Dendritic cell treated with granulocyte-macrophage colony-stimulating factor and Interleukin-4, amounts not matched to agents 40 ng/mL and 50 ng/mL, for 4 days (primary cell): ENCODE measurements around the gene C2orf76.

Source experiments
- H3K27ac Mint-ChIP-seq: one replicate; pipeline ENCODE4 v1.8.0; 2022; ENCODE audit warnings: mild to moderate bottlenecking, mixed read lengths
- H3K27me3 Mint-ChIP-seq: one replicate; pipeline ENCODE4 v1.8.0; 2022; ENCODE audit warnings: mild to moderate bottlenecking, mixed read lengths
- H3K36me3 Mint-ChIP-seq: one replicate; pipeline ENCODE4 v1.8.0; 2022; ENCODE audit warnings: low read depth, mixed read lengths
- H3K4me1 Mint-ChIP-seq: one replicate; pipeline ENCODE4 v1.8.0; 2022; ENCODE audit warnings: low read depth, mixed read lengths
- H3K4me3 Mint-ChIP-seq: one replicate; pipeline ENCODE4 v1.8.0; 2022; ENCODE audit warnings: mild to moderate bottlenecking, moderate library complexity, mixed read lengths
- H3K9me3 Mint-ChIP-seq: one replicate; pipeline ENCODE4 v1.8.0; 2022; ENCODE audit warnings: mixed read lengths
- intact Hi-C: fragments of 100-400 bp; cut with micrococcal nuclease; formaldehyde crosslinking; loops from one replicate; pipeline ENCODE4 v1.15.0; 2022

C2orf76 gene

DNA sequence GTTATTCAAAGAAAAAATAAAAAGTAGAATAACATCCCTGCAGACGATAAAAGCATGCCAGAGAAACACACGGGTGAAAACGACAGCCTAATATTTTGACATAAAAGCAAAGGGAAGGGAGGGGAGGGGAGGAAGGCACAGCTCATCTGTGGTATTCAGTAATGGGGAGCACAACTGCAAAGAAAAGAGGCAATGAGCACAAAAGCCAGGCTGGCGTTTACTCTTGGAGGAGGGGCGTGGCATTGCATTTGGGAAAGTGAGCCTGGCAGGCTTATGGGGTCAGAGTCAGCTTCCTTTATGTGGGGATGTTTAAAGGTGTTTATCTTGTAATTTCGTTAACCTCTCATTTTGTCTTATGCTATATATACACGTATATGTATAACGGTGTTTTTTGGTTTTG, 89.8 kb downstream of the C2orf76 start:
- Mint-ChIP-seq H3K4me3 (no peak overlapping the region), H3K27ac (no peak overlapping the region), H3K4me1 (peaks cover 16% of the 10 kb centered on the region), H3K27me3 (no peaks in the 10 kb centered on the region), H3K36me3 (no peaks in the 10 kb centered on the region), H3K9me3 (no peaks in the 10 kb centered on the region)
- intact Hi-C loops: no loop called here

- Mint-ChIP-seq H3K4me1 (peaks cover 28% of the 10 kb centered on the region), H3K9me3 (no peaks in the 10 kb centered on the region), H3K27me3 (no peaks in the 10 kb centered on the region), H3K4me3 (no peak overlapping the region), H3K36me3 (no peaks in the 10 kb centered on the region), H3K27ac (peak overlapping the region; percentile 1)
- intact Hi-C loops: no loop called here
Measured at GRCh38 chr2:119267604-119268003, 99.0 kb downstream of the C2orf76 start.

- Mint-ChIP-seq H3K27me3 (no peaks in the 10 kb centered on the region), H3K9me3 (no peaks in the 10 kb centered on the region), H3K27ac (no peak overlapping the region), H3K4me3 (no peak overlapping the region), H3K36me3 (no peaks in the 10 kb centered on the region), H3K4me1 (peaks cover 28% of the 10 kb centered on the region)
- intact Hi-C loops: no loop called here
Measured at GRCh38 chr2:119266091-119266589, 100.5 kb downstream of the C2orf76 start.

- H3K27ac Mint-ChIP-seq: no peak overlapping the region
- intact Hi-C loops: no loop called here
- H3K4me1 Mint-ChIP-seq: peaks cover 28% of the 10 kb centered on the region
Measured at GRCh38 chr2:119265693-119266066, 101.0 kb downstream of the C2orf76 start.

DNA sequence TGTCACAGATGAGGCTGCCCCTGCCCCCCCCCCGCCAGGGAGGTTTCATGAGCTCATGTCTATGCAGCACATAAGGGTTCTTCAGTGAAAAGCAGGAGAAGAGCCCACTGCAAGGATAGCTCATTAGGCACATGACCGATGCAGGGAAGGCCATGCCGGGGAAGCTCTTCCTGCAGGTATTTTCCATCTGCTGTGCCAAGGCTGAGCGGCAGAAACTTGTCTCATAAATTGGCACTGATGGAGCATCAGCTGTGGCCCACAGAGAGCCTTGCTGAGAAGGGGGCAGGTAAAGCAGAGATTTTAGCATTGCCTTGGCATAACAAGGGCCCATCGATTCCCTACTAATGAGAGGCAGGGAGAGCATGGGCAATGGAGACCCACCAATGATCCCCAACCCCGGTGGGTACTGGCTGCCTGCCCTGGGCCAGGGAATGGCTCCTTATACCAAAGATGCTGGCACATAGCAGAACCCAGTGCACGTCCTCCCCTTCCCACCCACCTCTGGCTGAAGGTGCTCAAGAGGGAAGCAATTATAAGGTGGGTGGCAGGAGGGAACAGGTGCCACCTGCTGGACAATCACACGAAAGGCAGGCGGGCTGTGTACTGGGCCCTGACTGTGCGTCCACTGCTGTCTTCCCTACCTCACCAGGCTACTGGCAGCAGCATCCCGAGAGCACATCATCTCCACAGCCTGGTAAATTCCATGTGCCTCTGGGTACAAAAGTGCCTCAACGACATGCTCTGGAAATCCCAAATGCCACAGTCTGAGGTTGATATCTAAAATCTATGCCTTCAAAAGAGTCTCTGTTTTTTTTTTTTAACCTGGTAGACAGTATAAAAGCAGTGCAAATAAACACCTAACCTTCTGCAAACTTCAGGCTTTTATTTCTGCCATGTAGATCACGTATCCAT, 101.6 kb downstream of the C2orf76 start:
- intact Hi-C loops: no loop called here
- Mint-ChIP-seq H3K9me3 (no peaks in the 10 kb centered on the region), H3K4me3 (no peak overlapping the region), H3K27ac (no peak overlapping the region), H3K4me1 (peaks cover 28% of the 10 kb centered on the region), H3K36me3 (no peaks in the 10 kb centered on the region), H3K27me3 (no peaks in the 10 kb centered on the region)

More at GRCh38 chr2:119265693-119266066, 101.0 kb downstream of the C2orf76 start:
- Mint-ChIP-seq H3K4me3 (no peak overlapping the region), H3K27me3 (no peaks in the 10 kb centered on the region), H3K9me3 (no peaks in the 10 kb centered on the region), H3K36me3 (no peaks in the 10 kb centered on the region)

- intact Hi-C loops: no loop called here
- no peaks in the 10 kb centered on the region for H3K9me3 Mint-ChIP-seq
- peaks cover 28% of the 10 kb centered on the region for H3K4me1 Mint-ChIP-seq
- H3K4me3 Mint-ChIP-seq: no peak overlapping the region
- H3K27me3 Mint-ChIP-seq: no peaks in the 10 kb centered on the region
- peak overlapping the region; percentile 27 for H3K27ac Mint-ChIP-seq
- no peaks in the 10 kb centered on the region for H3K36me3 Mint-ChIP-seq
Measured at GRCh38 chr2:119263656-119264055, 103.0 kb downstream of the C2orf76 start.

- Mint-ChIP-seq H3K4me3 (no peak overlapping the region), H3K9me3 (no peaks in the 10 kb centered on the region), H3K36me3 (no peaks in the 10 kb centered on the region), H3K4me1 (peaks cover 28% of the 10 kb centered on the region), H3K27ac (no peak overlapping the region), H3K27me3 (no peaks in the 10 kb centered on the region)
- intact Hi-C loops: no loop called here
Measured at GRCh38 chr2:119263025-119263424, 103.6 kb downstream of the C2orf76 start.

- Mint-ChIP-seq H3K36me3 (no peaks in the 10 kb centered on the region), H3K9me3 (no peaks in the 10 kb centered on the region), H3K4me3 (no peak overlapping the region), H3K27ac (no peak overlapping the region), H3K4me1 (peaks cover 19% of the 10 kb centered on the region), H3K27me3 (no peaks in the 10 kb centered on the region)
- intact Hi-C loops: no loop called here
Measured at GRCh38 chr2:119261493-119262225, 105.0 kb downstream of the C2orf76 start.

- H3K27ac Mint-ChIP-seq: no peak overlapping the region
- H3K4me1 Mint-ChIP-seq: peaks cover 19% of the 10 kb centered on the region
- H3K9me3 Mint-ChIP-seq: no peaks in the 10 kb centered on the region
- H3K36me3 Mint-ChIP-seq: peaks cover 6% of the 10 kb centered on the region
- no peak overlapping the region for H3K4me3 Mint-ChIP-seq
- intact Hi-C loops: no loop called here
- no peaks in the 10 kb centered on the region for H3K27me3 Mint-ChIP-seq
Measured at GRCh38 chr2:119260646-119261492, 105.8 kb downstream of the C2orf76 start.

DNA sequence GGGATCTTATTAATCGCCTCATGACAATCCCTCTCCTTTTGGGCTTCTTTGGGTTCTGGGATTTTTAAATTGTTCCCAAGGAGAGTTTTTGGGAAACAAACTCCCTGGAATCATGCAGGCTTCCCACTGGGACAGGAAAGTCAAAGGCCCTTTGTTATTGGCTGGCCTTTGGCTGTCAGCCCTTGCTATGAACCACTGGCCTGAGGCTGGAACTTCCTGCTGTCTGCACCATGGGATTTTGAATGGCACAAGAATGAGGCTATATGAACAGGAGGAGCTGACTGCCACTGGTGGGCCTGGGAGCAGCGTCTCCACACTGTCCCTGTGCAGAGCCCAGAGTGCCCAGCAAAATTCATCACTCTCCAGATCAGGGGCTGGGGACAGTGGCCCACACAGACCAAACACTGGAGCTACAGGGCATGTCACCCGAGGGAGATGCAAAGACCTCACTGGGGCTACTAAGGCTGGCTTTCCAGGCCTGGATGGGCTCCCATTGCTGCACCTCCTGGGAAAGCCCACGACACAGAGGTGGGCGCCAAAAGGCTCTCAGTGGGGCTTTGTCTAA, 107.3 kb downstream of the C2orf76 start:
- no peaks in the 10 kb centered on the region for H3K9me3 Mint-ChIP-seq
- intact Hi-C loops: no loop called here
- no peak overlapping the region for H3K27ac Mint-ChIP-seq
- no peak overlapping the region for H3K4me3 Mint-ChIP-seq
- no peaks in the 10 kb centered on the region for H3K27me3 Mint-ChIP-seq
- peaks cover 16% of the 10 kb centered on the region for H3K4me1 Mint-ChIP-seq
- H3K36me3 Mint-ChIP-seq: peaks cover 17% of the 10 kb centered on the region

DNA sequence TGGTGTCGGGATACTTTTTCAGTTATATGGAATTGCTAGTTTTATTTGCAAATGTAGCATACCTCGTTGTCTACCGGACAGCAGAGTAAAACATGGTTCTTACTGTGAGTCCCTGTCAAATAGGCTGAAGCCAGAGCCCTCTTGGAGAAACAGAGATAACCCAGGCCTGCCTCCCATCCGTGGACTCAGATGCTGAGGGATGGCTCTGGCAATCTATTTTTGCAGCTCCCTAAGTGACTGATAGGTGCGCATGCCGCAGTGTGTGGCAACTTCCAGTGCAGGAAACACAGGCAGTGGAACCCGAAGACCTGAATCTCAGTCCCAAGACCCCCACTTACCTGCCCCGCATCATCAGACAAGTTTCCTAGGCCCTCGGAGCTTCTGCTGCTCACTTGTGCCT, 109.4 kb downstream of the C2orf76 start:
- Mint-ChIP-seq H3K27me3 (no peaks in the 10 kb centered on the region), H3K4me3 (no peak overlapping the region), H3K4me1 (no peaks in the 10 kb centered on the region), H3K9me3 (no peaks in the 10 kb centered on the region), H3K36me3 (peaks cover 17% of the 10 kb centered on the region), H3K27ac (no peak overlapping the region)
- intact Hi-C loops: no loop called here

DNA sequence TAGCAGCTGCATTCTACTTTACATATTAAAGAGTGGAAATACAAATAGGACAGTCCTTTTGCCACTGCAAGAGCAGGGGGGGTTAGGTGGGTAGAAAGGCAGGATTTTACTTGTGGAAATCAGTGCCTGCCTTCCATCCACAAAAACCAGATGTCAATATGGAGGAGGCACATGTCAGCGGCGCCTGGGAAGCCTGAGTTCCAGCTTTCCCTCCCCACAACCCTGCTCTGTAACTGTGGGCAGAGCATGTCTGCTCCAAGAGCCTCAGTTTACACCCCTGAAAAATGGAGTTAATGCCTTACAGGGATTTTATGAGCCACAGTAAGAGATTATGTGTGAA, 110.1 kb downstream of the C2orf76 start:
- H3K27me3 Mint-ChIP-seq: no peaks in the 10 kb centered on the region
- H3K36me3 Mint-ChIP-seq: peaks cover 22% of the 10 kb centered on the region
- H3K4me3 Mint-ChIP-seq: no peak overlapping the region
- intact Hi-C loops: no loop called here
- H3K9me3 Mint-ChIP-seq: no peaks in the 10 kb centered on the region
- no peak overlapping the region for H3K27ac Mint-ChIP-seq
- no peaks in the 10 kb centered on the region for H3K4me1 Mint-ChIP-seq

- intact Hi-C loops: no loop called here
- Mint-ChIP-seq H3K27me3 (no peaks in the 10 kb centered on the region), H3K4me1 (no peaks in the 10 kb centered on the region), H3K36me3 (peaks cover 25% of the 10 kb centered on the region), H3K27ac (no peak overlapping the region), H3K4me3 (no peak overlapping the region), H3K9me3 (no peaks in the 10 kb centered on the region)
Measured at GRCh38 chr2:119255760-119256581, 110.7 kb downstream of the C2orf76 start.
